Pancreas (tissue), 10 donors: Measurements from ENCODE around the gene DRGX. TPM values are rescaled to one million over a fixed set of nuclear protein-coding genes. Genes with fewer than 3 reads are reported as not detected.

ENCODE experiments used
- ATAC-seq, 4 donors: fragments of 200-7000 bp; cut with Tn5 transposase; one replicate each; pipeline versions ENCODE4 v1.8.0 to v1.9.1; 2020; ENCODE audit warnings: mild to moderate bottlenecking in 4 of 4, moderate library complexity in 4 of 4
- DNase-seq, 6 donors: peaks; one replicate each; pipeline ENCODE4 v3.0.0-alpha.2; 2020
- FAIRE-seq: peaks from 2 replicates; lab custom pipeline; 2012; peaks lifted over from hg19 to GRCh38; lab: Jason Lieb, UNC
- H3K27ac ChIP-seq, 4 donors: fragments of 200-600 bp; sonication (generic); 1 replicate in 3 of 4; 2 replicates in 1 of 4; pipeline versions ENCODE4 v1.5.0 to v1.8.0; 2020
- H3K27me3 ChIP-seq, 4 donors: fragments of 200-600 bp; one replicate each; pipeline ENCODE4 v1.8.0; 2021
- H3K36me3 ChIP-seq, 3 donors: fragments of 200-600 bp; sonication (generic) in 1 of 3; one replicate each; pipeline versions ENCODE4 v1.5.0 to v1.8.0; 2020 to 2021
- H3K4me1 ChIP-seq, 3 donors: fragments of 200-600 bp; one replicate each; pipeline ENCODE4 v1.8.0; 2021
- H3K4me3 ChIP-seq, 4 donors: fragments of 200-600 bp; sonication (generic) in 2 of 4; one replicate each; pipeline versions ENCODE4 v1.5.0 to v1.8.0; 2020 to 2021
- H3K9me3 ChIP-seq, 4 donors: fragments of 200-600 bp; one replicate each; pipeline ENCODE4 v1.8.0; 2021
- CTCF ChIP-seq, 4 donors: fragments of 200-600 bp; sonication (generic) in 3 of 4; IDR thresholded peaks; one replicate each; pipeline versions ENCODE4 v1.5.0 to v1.8.0; 2021; ENCODE audit warnings: antibody characterized with exemption in 4 of 4
- WGBS, 2 donors: extraction: QIAGEN DNeasy Blood & Tissue Kit; methylation state at CpG; one replicate each; pipeline ENCODE4 v1.1.7; 2013; 5-methylcytosine and 5-hydroxymethylcytosine counted together
- intact Hi-C, 3 donors: fragments of 100-400 bp; cut with DNase I; formaldehyde crosslinking; loops; one replicate each; pipeline versions ENCODE4 v1.11.1 to v1.14.2; 2022
- polyA plus RNA-seq, 2 donors: library from polyadenylated mRNA; stranded (reverse); fragments of 200-250 nt; gene quantifications; one replicate each; pipeline ENCODE4 v1.2.3, GENCODE V29; 2013
- total RNA-seq, 6 donors: library from RNA; stranded (reverse); fragmentation: NEBNext Ultra II Directional in 4 of 6; extraction: Animal tissue kit (Norgen Biotek cat#: 25700) in 4 of 6; gene quantifications; one replicate each; pipeline versions ENCODE4 v1.2.1 to v1.2.4, GENCODE V29; 2021 to 2023
- donor health status: healthy with polysubstance abuse.
- donor health status: DM: no; HTN: no; CAD: no; lungs with moderate emphysema.
- donor health status: DM: no; HTN: no; CAD: no.
- donor health status: control.
- donor health status: control.
- donor health status: Bipolar disorder and iron deficiency.
- donor health status: DM: yes; HTN: yes; CAD: no.
- donor health status: DM: no; HTN: no; CAD: no.
- donor health status: DM: no; HTN: no; CAD: no.
- donor health status: DM: yes; HTN: yes; CAD: no.

The DRGX gene
- total and polyA plus RNA-seq, 8 donors, result not detected

- ATAC-seq, result peak in 2 of 4 donors; percentile 14 to 27
- Histone ChIP-seq H3K36me3 (no peaks in the 10 kb centered on the region), H3K27me3 (no peaks in the 10 kb centered on the region), H3K27ac (no peak overlapping the region), H3K9me3 (no peaks in the 10 kb centered on the region), H3K4me1 (no peaks in the 10 kb centered on the region), H3K4me3 (no peak overlapping the region)
- intact Hi-C loops, result no loop called here
- no peak for FAIRE-seq
- WGBS, 2 donors, result 68 to 69% methylated on average over 15 of the region's 15 CpGs
- DNase-seq, result peak in 1 of 6 donors; percentile 42
- no peak for TF ChIP-seq CTCF (IDR thresholded peaks at IDR 0.05)
These were observed 35.4 kb downstream of the DRGX start for GRCh38 chr10:49360271-49361177.

GRCh38 chr10:49359349-49360270 lies 36.3 kb downstream of the DRGX start:
- no peaks in the 10 kb centered on the region for H3K9me3 ChIP-seq
- no peak overlapping the region for H3K27ac ChIP-seq
- intact Hi-C loops, result no loop called here
- ATAC-seq, result peak in 3 of 4 donors; percentile 22 to 30 (median 23)
- 48% methylated on average over 12 to 13 of the region's 13 CpGs for WGBS, 2 donors
- no peaks in the 10 kb centered on the region for H3K36me3 ChIP-seq
- DNase-seq, result no peak
- H3K4me1 ChIP-seq, result no peaks in the 10 kb centered on the region
- no peak for TF ChIP-seq CTCF (IDR thresholded peaks at IDR 0.05)
- no peaks in the 10 kb centered on the region for H3K27me3 ChIP-seq
- H3K4me3 ChIP-seq, result no peak overlapping the region
- FAIRE-seq, result no peak

- FAIRE-seq, result no peak
- Histone ChIP-seq H3K27me3 (no peaks in the 10 kb centered on the region), H3K36me3 (no peaks in the 10 kb centered on the region), H3K9me3 (no peaks in the 10 kb centered on the region), H3K4me1 (no peaks in the 10 kb centered on the region), H3K4me3 (no peak overlapping the region), H3K27ac (no peak overlapping the region)
- no peak for ATAC-seq
- intact Hi-C loops, result no loop called here
- TF ChIP-seq CTCF (IDR thresholded peaks at IDR 0.05), result no peak
- no peak for DNase-seq
- 30 to 45% methylated on average over 2 of the region's 2 CpGs for WGBS, 2 donors
These were observed 38.0 kb downstream of the DRGX start for GRCh38 chr10:49357910-49358309.

GRCh38 chr10:49356944-49357343 lies 38.9 kb downstream of the DRGX start:
- ATAC-seq, result no peak
- TF ChIP-seq CTCF (IDR thresholded peaks at IDR 0.05), result no peak
- no peak overlapping the region for H3K27ac ChIP-seq
- 70 to 81% methylated on average over 1 of the region's 1 CpG for WGBS, 2 donors
- no peaks in the 10 kb centered on the region for H3K9me3 ChIP-seq
- FAIRE-seq, result no peak
- H3K4me1 ChIP-seq, result no peaks in the 10 kb centered on the region
- intact Hi-C loops, result no loop called here
- no peak overlapping the region for H3K4me3 ChIP-seq
- H3K27me3 ChIP-seq, result no peaks in the 10 kb centered on the region
- no peaks in the 10 kb centered on the region for H3K36me3 ChIP-seq
- DNase-seq, result no peak
